Endothelial cell of coronary artery (primary cell): ENCODE data around the gene ADPRHL1. TPM values are rescaled to one million over a fixed set of nuclear protein-coding genes. Genes with fewer than 3 reads are reported as not detected.

Source experiments
- total RNA-seq: library from RNA; depleted of rRNA; stranded (reverse); fragments of >200 nt; gene quantifications from 2 replicates; pipeline ENCODE4 v1.2.3, GENCODE V29; 2014

The ADPRHL1 gene
- total RNA-seq: 0.36 and 1.3 TPM in 2 replicates

DNA sequence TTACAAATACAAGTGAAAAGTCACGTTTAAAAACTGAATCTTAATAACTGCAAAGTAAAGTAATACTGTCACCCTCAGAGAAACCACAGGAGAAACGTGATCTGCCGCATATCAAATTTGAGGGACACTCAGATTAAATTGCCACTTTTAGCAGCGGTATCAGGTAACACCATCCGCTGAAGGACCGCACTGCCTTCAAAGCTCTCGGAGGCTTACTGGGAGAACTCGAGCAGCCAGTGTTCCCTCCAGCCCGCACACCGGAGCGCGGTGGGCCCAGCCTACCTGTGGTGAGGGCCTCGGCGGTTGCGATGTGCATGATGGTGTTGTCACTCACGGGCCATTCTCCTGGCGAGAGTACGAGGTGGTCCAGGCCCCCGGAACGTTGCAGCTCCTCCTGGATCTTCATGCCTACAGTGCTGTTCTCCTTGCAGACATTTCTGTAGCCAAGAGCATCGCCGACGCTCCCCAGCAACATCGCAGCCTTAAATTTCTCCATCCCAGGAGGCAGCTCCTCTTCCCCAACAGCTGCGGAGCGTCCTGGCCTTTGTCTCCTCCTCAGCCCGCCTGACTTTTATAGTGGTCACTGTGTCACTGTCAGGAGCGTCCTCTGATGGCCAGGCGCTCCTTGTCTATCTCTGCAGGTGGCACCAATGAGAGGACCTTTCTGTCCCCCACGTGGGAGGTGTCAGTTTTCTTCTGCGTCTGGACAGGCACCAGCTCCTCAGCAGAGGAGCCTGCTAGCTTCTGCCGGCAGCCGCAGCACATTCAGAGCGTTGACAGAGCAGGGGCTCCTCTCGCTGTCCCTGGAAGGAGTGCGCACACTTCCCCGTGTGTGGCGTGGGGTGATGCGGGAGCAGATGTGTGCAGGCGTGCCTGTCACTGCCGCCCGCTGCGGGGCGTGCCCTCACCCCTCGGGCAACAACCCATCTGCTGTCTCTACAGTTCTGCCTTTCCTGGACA, at the start of gene ADPRHL1:
ADPRHL1 (minus strand) TSS at position 547 of the 960 bp plus-strand sequence; CDS start at position 496, 51 bp downstream.

GRCh38 chr13:113490496-113491417, 37.5 kb upstream of the ADPRHL1 start, which contains the start of gene DCUN1D2:
DCUN1D2 (minus strand) TSS chr13:113490711; CDS start chr13:113490669, 42 bp downstream.

Other genes with a start within 250 kb of the ADPRHL1 start
- 45.5 and 69.4 TPM in 2 replicates for gene PCID2, start 244.8 kb downstream of the ADPRHL1 start, total RNA-seq
- 86.8 and 106 TPM in 2 replicates for gene CUL4A, start 243.9 kb downstream of the ADPRHL1 start, total RNA-seq
- gene LAMP1, start 156.2 kb downstream of the ADPRHL1 start, total RNA-seq: 161 and 183 TPM in 2 replicates
- gene GRTP1, start 89.4 kb downstream of the ADPRHL1 start, total RNA-seq: 0.19 TPM in 1 of 2 replicates, not detected in the other
- gene DCUN1D2, start 37.2 kb upstream of the ADPRHL1 start, total RNA-seq: 5.6 and 11.0 TPM in 2 replicates
- gene TFDP1, start 131.3 kb upstream of the ADPRHL1 start, total RNA-seq: 46.3 and 54.2 TPM in 2 replicates
- gene ATP4B, start 204.7 kb upstream of the ADPRHL1 start, total RNA-seq: not detected in 2 replicates
- gene GRK1, start 213.7 kb upstream of the ADPRHL1 start, total RNA-seq: not detected in 2 replicates